ENCODE results near the gene HOXA3. TPM values are rescaled to one million over a fixed set of nuclear protein-coding genes. Genes with fewer than 3 reads are reported as not detected.

Gene HOXA3
- total RNA-seq, 4 donors from 2014 or later = 3.4 to 3.9 (median 3.6) TPM

DNA sequence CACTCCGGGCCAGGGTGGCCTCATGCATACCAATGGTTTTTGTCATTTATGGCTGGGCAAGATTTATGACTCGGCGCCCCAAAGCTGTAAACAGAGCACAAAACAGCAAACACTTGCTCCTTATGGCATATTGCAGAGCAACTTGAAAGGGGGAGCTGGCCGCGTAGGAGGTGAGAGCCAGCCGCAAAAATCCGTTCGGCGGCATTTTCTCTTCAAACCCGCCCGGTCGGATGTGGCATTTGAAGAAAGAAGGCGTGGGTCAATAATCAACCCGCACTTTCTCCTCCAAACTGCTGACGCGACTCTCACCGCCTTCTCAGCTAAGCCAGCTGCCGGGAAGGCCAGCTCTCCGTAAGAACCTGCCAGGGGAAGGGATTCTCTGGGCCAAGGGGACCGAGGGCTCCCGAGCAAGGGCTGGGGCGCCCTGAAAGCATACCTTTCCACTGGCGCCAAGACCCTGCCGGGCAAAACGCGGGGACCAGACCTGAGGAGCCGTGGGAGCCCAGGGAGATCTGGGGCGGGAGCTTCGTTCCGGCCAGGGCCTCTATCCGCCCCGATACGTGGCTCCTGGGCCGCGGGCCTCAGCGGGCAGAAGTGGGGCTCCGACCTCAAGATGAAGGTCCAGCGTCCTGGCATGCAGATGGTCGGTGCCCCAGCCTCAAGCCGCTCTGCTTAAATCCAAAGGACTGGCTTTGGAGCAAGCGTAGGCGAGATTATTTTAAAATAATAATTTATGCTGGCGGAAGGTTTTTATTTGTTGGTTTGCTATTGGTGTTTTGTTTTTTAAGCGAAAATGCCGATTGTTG, 37.0 kb downstream of the HOXA3 start:
- TF ChIP-seq, protein P1, sequence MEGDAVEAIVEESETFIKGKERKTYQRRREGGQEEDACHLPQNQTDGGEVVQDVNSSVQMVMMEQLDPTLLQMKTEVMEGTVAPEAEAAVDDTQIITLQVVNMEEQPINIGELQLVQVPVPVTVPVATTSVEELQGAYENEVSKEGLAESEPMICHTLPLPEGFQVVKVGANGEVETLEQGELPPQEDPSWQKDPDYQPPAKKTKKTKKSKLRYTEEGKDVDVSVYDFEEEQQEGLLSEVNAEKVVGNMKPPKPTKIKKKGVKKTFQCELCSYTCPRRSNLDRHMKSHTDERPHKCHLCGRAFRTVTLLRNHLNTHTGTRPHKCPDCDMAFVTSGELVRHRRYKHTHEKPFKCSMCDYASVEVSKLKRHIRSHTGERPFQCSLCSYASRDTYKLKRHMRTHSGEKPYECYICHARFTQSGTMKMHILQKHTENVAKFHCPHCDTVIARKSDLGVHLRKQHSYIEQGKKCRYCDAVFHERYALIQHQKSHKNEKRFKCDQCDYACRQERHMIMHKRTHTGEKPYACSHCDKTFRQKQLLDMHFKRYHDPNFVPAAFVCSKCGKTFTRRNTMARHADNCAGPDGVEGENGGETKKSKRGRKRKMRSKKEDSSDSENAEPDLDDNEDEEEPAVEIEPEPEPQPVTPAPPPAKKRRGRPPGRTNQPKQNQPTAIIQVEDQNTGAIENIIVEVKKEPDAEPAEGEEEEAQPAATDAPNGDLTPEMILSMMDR (IDR thresholded peaks at IDR 0.05; ENCODE audit: low read depth) = no peak

DNA sequence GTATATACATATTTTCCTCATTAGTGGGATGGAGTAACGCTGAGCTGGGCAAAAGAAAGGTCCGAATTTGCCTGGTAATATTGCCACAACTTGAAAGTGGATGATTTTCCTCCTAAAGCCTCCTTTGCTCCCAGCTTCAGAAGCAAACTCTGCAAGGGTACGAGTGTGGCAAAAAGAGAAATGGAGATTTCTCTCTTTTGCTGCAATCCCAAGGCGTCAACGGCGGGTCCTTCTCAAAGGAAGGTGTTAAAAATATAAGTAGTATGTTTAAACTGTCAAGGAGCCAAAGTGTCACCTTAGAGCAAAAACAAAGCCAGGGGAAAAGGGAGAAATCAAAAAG, 37.5 kb downstream of the HOXA3 start:
- TF ChIP-seq, protein P1 (IDR thresholded peaks at IDR 0.05; ENCODE audit: low read depth) = no peak

DNA sequence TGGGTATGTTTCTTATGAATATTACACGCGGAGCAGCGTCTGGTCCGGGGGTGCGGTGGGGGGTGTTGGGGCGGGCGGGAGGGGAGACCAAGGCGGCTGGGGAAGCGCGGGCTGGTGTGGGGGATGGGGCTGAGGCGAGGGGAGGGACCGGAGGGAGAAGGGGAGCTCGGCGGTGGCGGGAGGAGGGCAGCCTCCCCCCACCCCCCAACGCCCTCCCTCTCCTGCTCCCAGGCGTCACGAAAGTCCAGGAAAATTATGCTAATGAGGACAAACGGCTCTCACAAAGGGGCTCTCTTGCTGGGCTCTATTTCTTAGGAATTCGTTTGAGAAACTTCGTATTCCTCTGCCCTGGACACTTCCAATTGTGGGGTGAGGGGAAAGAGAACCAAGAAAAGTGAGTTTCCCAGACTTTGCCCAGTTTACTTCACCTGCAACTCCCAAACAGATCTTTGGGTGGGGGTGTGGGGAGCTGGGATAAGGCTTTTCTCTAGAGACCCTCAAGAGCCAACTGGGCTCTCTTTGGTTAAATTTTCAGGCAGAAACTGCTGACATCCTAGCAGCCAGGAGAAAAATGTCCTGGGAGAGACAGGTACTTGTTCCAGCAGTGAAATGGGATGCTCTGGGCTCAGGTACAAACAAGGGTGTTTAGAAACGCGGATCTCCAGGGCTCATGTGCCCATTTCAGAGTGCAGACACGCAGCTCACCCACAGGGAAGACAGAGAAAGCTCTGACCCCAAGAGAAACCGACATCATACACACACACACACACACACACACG, 38.2 kb downstream of the HOXA3 start:
- TF ChIP-seq, protein P1 (IDR thresholded peaks at IDR 0.05; ENCODE audit: low read depth) = no peak

DNA sequence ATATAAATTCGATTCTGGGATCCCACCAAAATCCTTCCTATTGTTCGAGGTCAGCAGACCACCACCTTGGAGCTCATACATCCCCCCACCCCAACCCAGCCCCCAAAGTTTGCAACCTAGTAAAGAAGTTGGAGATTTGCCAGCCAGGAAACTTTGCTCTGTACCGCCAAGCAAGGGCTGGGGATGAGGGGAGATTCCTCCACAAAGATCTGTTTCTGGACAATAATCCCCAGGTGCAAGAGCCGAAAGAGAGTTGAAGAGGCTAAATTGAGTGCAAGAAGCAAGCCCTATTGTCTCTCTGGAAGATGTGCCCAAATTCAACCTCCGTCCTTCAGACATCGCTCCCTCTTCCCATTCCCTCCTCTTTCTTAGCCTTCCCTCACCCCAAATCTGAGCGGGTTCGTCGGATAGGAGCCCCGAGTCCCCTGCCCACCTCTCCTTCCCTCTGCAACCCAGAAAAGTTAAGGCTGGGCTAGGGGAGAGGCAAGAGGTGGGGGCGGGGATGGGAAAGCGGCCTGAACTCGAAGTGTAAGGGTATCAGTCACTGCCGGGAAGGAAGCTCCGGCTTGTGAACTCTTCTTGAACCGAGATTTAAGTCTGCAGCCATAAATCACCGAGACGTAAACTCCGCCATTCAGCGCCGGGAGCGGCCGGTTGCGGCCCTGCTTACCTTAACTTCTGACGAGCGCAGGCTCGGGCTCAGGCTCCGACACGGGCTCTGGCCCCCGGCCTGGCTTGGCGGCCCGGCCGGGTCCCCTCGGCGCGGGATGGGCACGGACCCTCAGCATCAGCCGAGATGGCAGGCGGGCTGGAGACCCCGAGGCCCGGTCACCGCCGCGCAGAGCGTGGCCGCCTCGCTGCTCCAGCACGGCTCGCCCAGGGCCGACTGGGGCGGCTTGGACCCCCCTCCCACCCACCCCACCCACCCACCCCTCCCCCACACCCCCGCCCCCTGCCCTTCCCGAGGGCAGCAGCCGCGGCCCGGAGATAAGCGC, 39.1 kb downstream of the HOXA3 start:
- TF ChIP-seq, protein P1 (IDR thresholded peaks at IDR 0.05; ENCODE audit: low read depth) = no peak

DNA sequence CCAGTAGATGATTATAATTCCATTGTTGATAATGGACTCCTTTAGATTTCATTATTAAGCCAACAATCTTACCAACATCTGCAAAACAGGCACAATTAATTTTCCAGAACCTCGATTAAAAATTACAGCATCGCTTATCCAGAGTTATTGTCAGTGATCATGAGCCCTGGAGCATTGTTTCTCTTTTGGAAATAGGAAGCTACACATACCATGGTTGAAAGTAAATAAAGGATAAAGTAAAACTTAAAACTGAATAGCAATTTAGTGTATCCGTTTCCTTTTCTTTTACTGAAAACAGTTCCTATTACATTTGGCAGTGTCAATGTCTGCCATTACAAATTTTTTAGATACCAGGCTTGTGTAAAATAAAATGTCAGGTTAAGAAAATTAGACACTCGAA, 40.0 kb downstream of the HOXA3 start:
- TF ChIP-seq, protein P1 (IDR thresholded peaks at IDR 0.05; ENCODE audit: low read depth) = no peak

DNA sequence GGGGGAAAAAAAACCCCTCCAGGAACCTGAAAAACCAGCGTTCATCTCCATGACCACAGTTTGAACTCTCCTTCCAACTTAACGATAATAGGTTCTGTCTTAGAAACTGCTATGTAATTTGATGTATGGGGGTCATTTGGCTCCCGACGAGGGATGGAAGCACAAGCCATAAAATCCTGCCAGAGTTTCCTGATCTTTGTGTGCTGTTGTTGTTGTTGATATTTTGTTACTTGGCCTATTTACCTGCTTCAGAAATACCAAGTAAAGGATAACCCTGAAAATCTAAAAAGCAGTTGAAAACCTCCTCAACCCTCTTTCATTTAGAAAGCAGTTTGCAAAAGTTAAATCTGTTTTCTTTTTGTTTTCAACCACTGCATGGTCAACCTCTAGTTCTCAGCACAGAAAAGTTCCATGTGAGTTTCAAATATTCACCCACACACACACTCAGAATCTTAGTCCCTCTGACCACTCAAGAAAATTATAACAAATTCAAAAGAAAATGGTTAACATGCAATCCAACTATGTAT, 40.6 kb downstream of the HOXA3 start:
- TF ChIP-seq, protein P1 (IDR thresholded peaks at IDR 0.05; ENCODE audit: low read depth) = no peak

Measured in subcutaneous adipose tissue (tissue), 4 donors.